Osteoblast (primary cell): Measurements from ENCODE around the gene PLK2. TPM values are rescaled to one million over a fixed set of nuclear protein-coding genes. Genes with fewer than 3 reads are reported as not detected.

Experiments
- DNase-seq: peaks from one replicate; pipeline ENCODE4 v3.0.0; 2011; ENCODE audit warnings: low spot score, mixed read lengths; ENCODE audit not compliant: insufficient read length; ENCODE audit errors: missing footprints
- H2AFZ ChIP-seq: 2 replicates; pipeline ENCODE4 v1.6.0; 2011; ENCODE audit warnings: mild to moderate bottlenecking, low read length
- H3K27ac ChIP-seq: 2 replicates; pipeline ENCODE4 v1.5.1; 2011; ENCODE audit warnings: mild to moderate bottlenecking, low read depth, low read length, moderate library complexity
- H3K27me3 ChIP-seq: 2 replicates; pipeline ENCODE4 v1.6.0; 2012; ENCODE audit warnings: mild to moderate bottlenecking, control low read depth, inconsistent platforms, low read length, moderate library complexity; ENCODE audit not compliant: insufficient read depth
- H3K36me3 ChIP-seq: 2 replicates; pipeline ENCODE4 v1.5.1; 2011; ENCODE audit warnings: mild to moderate bottlenecking, low read length, control low read depth, moderate library complexity; ENCODE audit not compliant: insufficient read depth
- H3K4me1 ChIP-seq: 2 replicates; pipeline ENCODE4 v1.5.1; 2011; ENCODE audit warnings: mild to moderate bottlenecking, low read length, control low read depth, moderate library complexity; ENCODE audit not compliant: insufficient read depth
- H3K4me2 ChIP-seq: 2 replicates; pipeline ENCODE4 v1.6.0; 2011; ENCODE audit warnings: mild to moderate bottlenecking, low read length; ENCODE audit not compliant: insufficient read depth
- H3K4me3 ChIP-seq: fragments of 200-600 bp; sonication (generic); 3 replicates; pipeline ENCODE4 v1.5.1; 2012; ENCODE audit warnings: mild to moderate bottlenecking, low read length, inconsistent platforms; ENCODE audit not compliant: insufficient read depth
- H3K79me2 ChIP-seq: 2 replicates; pipeline ENCODE4 v1.6.0; 2012; ENCODE audit warnings: mild to moderate bottlenecking, low read length, control low read depth, inconsistent platforms; ENCODE audit not compliant: insufficient read depth
- H3K9me3 ChIP-seq: 2 replicates; pipeline ENCODE4 v1.5.1; 2011; ENCODE audit warnings: low read depth, low read length, control low read depth
- H4K20me1 ChIP-seq: 2 replicates; pipeline ENCODE4 v1.6.0; 2012; ENCODE audit warnings: mild to moderate bottlenecking, low read length, control low read depth; ENCODE audit not compliant: insufficient read depth
- CTCF ChIP-seq: IDR thresholded peaks from 2 replicates; pipeline ENCODE4 v1.5.1; 2011; ENCODE audit warnings: mild to moderate bottlenecking, low read depth, low read length, moderate library complexity; ENCODE audit errors: extremely low read depth
- total RNA-seq: library from RNA; depleted of rRNA; stranded (reverse); fragments of >200 nt; gene quantifications from 2 replicates; pipeline ENCODE4 v1.2.3, GENCODE V29; 2012

Gene PLK2
- total RNA-seq, 1 donor: 220 TPM

GRCh38 chr5:58444805-58445204, 15.1 kb downstream of the PLK2 start:
- Histone ChIP-seq H3K9me3 (no peaks in the 10 kb centered on the region), H3K27ac (no peak overlapping the region), H3K36me3 (no peaks in the 10 kb centered on the region), H3K27me3 (no peaks in the 10 kb centered on the region), H3K4me2 (no peak overlapping the region), H3K4me1 (peaks cover 5% of the 10 kb centered on the region), H2AFZ (no peak overlapping the region), H3K79me2 (no peaks in the 10 kb centered on the region), H3K4me3 (no peak overlapping the region), H4K20me1 (no peaks in the 10 kb centered on the region)
- TF ChIP-seq CTCF: no peak
- DNase-seq: no peak

GRCh38 chr5:58440901-58441460, 18.9 kb downstream of the PLK2 start:
- no peaks in the 10 kb centered on the region for H4K20me1 ChIP-seq
- no peak overlapping the region for H3K27ac ChIP-seq
- no peaks in the 10 kb centered on the region for H3K79me2 ChIP-seq
- H3K4me3 ChIP-seq: no peak overlapping the region
- H3K4me2 ChIP-seq: no peak overlapping the region
- TF ChIP-seq CTCF: no peak
- no peaks in the 10 kb centered on the region for H3K4me1 ChIP-seq
- no peaks in the 10 kb centered on the region for H3K9me3 ChIP-seq
- no peak overlapping the region for H2AFZ ChIP-seq
- H3K36me3 ChIP-seq: no peaks in the 10 kb centered on the region
- DNase-seq: no peak
- no peaks in the 10 kb centered on the region for H3K27me3 ChIP-seq

GRCh38 chr5:58439094-58439644, 20.7 kb downstream of the PLK2 start:
- no peak overlapping the region for H3K4me3 ChIP-seq
- TF ChIP-seq CTCF: no peak
- DNase-seq: no peak

GRCh38 chr5:58437661-58438060, 22.2 kb downstream of the PLK2 start:
- Histone ChIP-seq H3K4me3 (no peak overlapping the region), H3K4me2 (no peak overlapping the region), H3K9me3 (no peaks in the 10 kb centered on the region), H4K20me1 (no peaks in the 10 kb centered on the region), H3K27me3 (no peaks in the 10 kb centered on the region), H3K36me3 (no peaks in the 10 kb centered on the region), H3K79me2 (no peaks in the 10 kb centered on the region), H3K27ac (no peak overlapping the region), H2AFZ (no peak overlapping the region), H3K4me1 (no peaks in the 10 kb centered on the region)
- no peak for DNase-seq
- TF ChIP-seq CTCF: no peak

More at GRCh38 chr5:58439094-58439644, 20.7 kb downstream of the PLK2 start:
- Histone ChIP-seq H4K20me1 (no peaks in the 10 kb centered on the region), H3K79me2 (no peaks in the 10 kb centered on the region), H2AFZ (no peak overlapping the region), H3K36me3 (no peaks in the 10 kb centered on the region), H3K27ac (no peak overlapping the region), H3K4me1 (no peaks in the 10 kb centered on the region), H3K9me3 (no peaks in the 10 kb centered on the region), H3K27me3 (no peaks in the 10 kb centered on the region), H3K4me2 (no peak overlapping the region)
